Measurements from ENCODE around the gene PRKCA.

DNA sequence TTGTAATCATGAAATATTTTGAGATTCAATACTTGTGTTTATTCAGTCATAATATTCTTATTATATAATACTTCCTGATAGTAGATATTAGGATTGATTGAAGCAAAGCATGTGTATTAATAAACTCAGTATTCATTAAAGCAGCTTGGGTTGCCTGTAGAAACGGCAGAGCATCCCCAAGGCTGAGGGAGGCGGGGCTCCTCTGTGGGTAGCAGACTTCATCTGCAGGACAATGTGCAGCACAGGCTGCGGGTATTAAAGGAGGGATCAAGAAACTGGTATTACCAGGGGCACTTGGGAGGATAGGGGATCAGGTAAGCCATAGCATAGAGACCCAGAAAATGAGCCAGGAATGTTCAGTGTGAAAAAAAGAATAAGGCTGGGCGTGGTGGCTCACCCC, 213.6 kb downstream of the PRKCA start:
- TF ChIP-seq, protein P1, sequence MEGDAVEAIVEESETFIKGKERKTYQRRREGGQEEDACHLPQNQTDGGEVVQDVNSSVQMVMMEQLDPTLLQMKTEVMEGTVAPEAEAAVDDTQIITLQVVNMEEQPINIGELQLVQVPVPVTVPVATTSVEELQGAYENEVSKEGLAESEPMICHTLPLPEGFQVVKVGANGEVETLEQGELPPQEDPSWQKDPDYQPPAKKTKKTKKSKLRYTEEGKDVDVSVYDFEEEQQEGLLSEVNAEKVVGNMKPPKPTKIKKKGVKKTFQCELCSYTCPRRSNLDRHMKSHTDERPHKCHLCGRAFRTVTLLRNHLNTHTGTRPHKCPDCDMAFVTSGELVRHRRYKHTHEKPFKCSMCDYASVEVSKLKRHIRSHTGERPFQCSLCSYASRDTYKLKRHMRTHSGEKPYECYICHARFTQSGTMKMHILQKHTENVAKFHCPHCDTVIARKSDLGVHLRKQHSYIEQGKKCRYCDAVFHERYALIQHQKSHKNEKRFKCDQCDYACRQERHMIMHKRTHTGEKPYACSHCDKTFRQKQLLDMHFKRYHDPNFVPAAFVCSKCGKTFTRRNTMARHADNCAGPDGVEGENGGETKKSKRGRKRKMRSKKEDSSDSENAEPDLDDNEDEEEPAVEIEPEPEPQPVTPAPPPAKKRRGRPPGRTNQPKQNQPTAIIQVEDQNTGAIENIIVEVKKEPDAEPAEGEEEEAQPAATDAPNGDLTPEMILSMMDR (IDR thresholded peaks at IDR 0.05): no peak
- no peak for TF ChIP-seq POLR2AphosphoS5 (IDR thresholded peaks at IDR 0.05)

Data from suprapubic skin (tissue), 3 donors.